ENCODE results near the gene VSTM2L. TPM values are rescaled to one million over a fixed set of nuclear protein-coding genes. Genes with fewer than 3 reads are reported as not detected.

VSTM2L gene
- total RNA-seq, 3 donors from 2014 or later (not counting 1 experiment from before 2014, with no cell fraction given): 0.18 TPM; not detected in 2

DNA sequence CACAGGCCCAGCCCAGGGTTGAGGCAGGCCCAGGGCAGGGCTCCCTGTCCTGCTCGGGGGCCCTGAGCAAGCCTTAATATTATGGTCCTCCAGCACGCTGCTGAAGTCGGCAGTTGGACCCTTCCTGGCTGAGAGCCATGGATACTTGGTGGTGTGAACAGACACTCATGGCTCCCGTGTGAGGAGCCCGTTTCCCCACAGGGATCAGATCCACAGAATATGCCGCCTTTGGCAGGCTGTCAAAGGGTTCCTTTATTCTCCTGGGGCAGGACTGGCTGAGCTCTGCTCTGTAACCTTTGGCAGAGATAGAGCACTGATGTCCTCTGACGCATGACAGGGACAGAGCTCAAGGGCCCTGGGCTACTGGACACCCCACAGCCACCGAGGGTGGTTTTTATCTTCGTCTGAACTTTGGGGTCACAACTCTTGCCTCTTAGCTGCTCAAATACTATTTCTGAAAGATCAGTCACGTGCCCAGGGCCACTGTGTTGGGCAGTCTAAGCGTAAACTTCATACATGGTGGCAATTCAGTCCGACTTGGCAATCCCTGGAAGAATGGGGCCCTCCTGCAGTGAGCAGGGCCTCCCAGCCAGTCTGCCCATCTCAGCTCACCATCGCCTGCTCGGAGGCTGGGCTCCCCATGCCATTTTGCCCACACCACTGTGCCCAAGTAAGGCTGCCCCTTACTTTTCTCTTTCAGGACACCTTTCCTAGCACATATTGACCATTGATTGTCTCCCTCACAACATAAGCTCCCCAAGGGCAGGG is 81.3 kb downstream of the VSTM2L start:
- Histone ChIP-seq H3K4me1 (ENCODE audit: control insufficient read depth, insufficient read depth, low read length) (peaks cover under 1% of the 10 kb centered on the region), H3K27ac (ENCODE audit: low read length) (no peak overlapping the region), H3K4me3 (ENCODE audit: low read length) (no peak overlapping the region), H3K36me3 (ENCODE audit: control insufficient read depth, insufficient read depth, low read length) (peaks cover 18% of the 10 kb centered on the region), H3K9me3 (ENCODE audit: control insufficient read depth, insufficient read depth, low read length) (no peaks in the 10 kb centered on the region), H3K27me3 (ENCODE audit: control insufficient read depth, insufficient read depth, low read length) (no peaks in the 10 kb centered on the region)
- H3K36me3 Mint-ChIP-seq: peaks cover 8% of the 10 kb centered on the region
- WGBS (ENCODE audit: insufficient coverage): 98% methylated on average over 14 of the region's 14 CpGs
- H3K4me3 Mint-ChIP-seq: no peak overlapping the region
- ATAC-seq: no peak
- peak overlapping the region in 1 of 2 donors; percentile 75 for H3K27ac Mint-ChIP-seq
- no peaks in the 10 kb centered on the region for H3K9me3 Mint-ChIP-seq
- H3K4me1 Mint-ChIP-seq: peaks cover 0 to 5% of the 10 kb centered on the region in 2 donors
- TF ChIP-seq, protein P1, sequence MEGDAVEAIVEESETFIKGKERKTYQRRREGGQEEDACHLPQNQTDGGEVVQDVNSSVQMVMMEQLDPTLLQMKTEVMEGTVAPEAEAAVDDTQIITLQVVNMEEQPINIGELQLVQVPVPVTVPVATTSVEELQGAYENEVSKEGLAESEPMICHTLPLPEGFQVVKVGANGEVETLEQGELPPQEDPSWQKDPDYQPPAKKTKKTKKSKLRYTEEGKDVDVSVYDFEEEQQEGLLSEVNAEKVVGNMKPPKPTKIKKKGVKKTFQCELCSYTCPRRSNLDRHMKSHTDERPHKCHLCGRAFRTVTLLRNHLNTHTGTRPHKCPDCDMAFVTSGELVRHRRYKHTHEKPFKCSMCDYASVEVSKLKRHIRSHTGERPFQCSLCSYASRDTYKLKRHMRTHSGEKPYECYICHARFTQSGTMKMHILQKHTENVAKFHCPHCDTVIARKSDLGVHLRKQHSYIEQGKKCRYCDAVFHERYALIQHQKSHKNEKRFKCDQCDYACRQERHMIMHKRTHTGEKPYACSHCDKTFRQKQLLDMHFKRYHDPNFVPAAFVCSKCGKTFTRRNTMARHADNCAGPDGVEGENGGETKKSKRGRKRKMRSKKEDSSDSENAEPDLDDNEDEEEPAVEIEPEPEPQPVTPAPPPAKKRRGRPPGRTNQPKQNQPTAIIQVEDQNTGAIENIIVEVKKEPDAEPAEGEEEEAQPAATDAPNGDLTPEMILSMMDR (IDR thresholded peaks at IDR 0.05): no peak
- intact Hi-C loops (cut with micrococcal nuclease): no loop called here
- DNase-seq: no peak
- H3K27me3 Mint-ChIP-seq (ENCODE audit: low read depth in 2 of 2): no peaks in the 10 kb centered on the region

DNA sequence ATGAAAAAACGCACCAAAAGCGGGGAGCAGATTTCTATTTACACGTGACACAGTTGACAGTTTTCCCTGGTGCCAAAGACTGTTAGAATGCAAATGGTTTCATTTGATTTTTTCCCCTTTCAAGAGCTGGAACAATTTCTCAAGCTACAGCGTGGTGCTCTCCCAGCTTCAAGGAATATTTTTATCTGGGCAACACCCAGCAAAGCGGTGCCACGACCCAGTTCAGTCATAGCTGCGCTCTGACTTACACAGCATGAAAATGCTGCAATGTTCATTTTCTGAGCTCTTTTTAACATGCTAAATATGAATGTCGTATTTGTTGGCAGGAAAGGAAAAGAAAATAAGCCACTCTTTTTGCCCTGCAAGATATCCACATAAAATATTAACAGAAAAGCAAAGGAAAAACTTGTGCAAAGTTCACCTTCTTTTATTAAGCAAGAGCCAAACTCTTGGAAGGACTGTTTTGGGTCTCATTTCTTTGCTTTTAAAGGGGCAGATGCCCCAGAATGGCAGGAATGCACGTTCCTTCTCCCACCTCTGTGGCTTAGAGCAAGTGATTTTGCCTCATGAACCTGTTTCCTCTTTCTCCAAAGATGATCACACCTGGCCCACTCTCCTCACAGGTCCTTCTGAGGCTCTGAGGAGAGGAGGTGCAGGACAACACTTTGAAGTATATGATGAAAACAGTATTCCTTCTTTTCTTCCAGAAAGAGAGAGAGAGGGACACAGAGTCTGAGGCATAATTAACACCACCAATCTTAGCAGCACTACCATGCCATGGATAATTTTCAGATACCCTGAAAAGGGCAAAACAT is 83.3 kb downstream of the VSTM2L start:
- peaks cover 18% of the 10 kb centered on the region for H3K36me3 ChIP-seq (ENCODE audit: control insufficient read depth, insufficient read depth, low read length)
- peaks cover 18% of the 10 kb centered on the region for H3K4me1 ChIP-seq (ENCODE audit: control insufficient read depth, insufficient read depth, low read length)
- H3K36me3 Mint-ChIP-seq: peaks cover 8% of the 10 kb centered on the region
- no peaks in the 10 kb centered on the region for H3K27me3 ChIP-seq (ENCODE audit: control insufficient read depth, insufficient read depth, low read length)
- no peak overlapping the region for H3K4me3 ChIP-seq (ENCODE audit: low read length)
- H3K9me3 ChIP-seq (ENCODE audit: control insufficient read depth, insufficient read depth, low read length): no peaks in the 10 kb centered on the region
- H3K4me3 Mint-ChIP-seq: no peak overlapping the region
- no peak for ATAC-seq
- DNase-seq: no peak
- no peaks in the 10 kb centered on the region for H3K27me3 Mint-ChIP-seq (ENCODE audit: low read depth in 2 of 2)
- TF ChIP-seq, protein P1 (IDR thresholded peaks at IDR 0.05): no peak
- H3K9me3 Mint-ChIP-seq: no peaks in the 10 kb centered on the region
- WGBS (ENCODE audit: insufficient coverage): 92% methylated on average over 8 of the region's 9 CpGs
- intact Hi-C loops (cut with micrococcal nuclease): no loop called here
- no peak overlapping the region for H3K27ac Mint-ChIP-seq
- no peak overlapping the region for H3K27ac ChIP-seq (ENCODE audit: low read length)
- H3K4me1 Mint-ChIP-seq: peaks cover 20 to 26% of the 10 kb centered on the region in 2 donors

DNA sequence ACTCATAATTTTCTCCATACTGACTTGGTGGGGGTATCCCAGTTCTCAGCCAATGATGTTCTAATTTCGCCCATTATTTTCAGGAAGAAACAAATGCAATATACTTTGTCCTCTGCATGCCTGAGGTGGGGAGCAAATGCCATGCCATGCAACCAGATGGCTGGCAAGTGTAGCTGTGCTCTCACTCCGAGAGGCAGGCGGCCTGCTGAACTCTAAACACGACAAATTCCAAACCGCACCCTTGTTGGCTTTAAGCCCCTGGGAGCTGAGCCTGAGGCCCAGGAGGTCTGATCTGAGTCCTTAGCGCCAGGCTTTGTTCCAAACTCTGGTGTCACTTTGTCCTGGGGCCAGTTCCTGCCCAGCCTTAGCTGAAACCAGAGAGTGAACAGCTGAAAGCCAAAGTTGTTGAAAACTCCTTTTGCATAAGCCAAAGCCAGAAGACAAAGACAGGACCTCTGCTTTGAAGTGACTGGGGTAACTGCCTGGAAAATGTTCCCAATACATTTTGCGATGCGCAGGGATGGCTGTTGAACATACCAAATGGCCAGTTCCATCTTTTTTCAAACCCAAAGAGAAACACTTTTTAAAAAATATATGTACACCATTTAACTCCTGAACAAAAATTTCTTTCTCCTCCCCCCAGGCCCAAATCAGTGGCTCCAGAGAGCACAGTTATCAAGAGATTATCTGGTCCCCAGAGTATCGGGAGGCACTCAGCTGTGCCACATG is 84.1 kb downstream of the VSTM2L start:
- no peak for ATAC-seq
- peaks cover under 1% of the 10 kb centered on the region for H3K36me3 Mint-ChIP-seq
- 98% methylated on average over 9 of the region's 9 CpGs for WGBS (ENCODE audit: insufficient coverage)

More for the DNA sequence above, 84.1 kb downstream of the VSTM2L start:
- Histone ChIP-seq H3K4me1 (ENCODE audit: control insufficient read depth, insufficient read depth, low read length) (peaks cover 23% of the 10 kb centered on the region), H3K9me3 (ENCODE audit: control insufficient read depth, insufficient read depth, low read length) (no peaks in the 10 kb centered on the region), H3K4me3 (ENCODE audit: low read length) (no peak overlapping the region), H3K36me3 (ENCODE audit: control insufficient read depth, insufficient read depth, low read length) (peaks cover 13% of the 10 kb centered on the region), H3K27ac (ENCODE audit: low read length) (no peak overlapping the region), H3K27me3 (ENCODE audit: control insufficient read depth, insufficient read depth, low read length) (no peaks in the 10 kb centered on the region)
- TF ChIP-seq, protein P1 (IDR thresholded peaks at IDR 0.05): no peak
- Mint-ChIP-seq H3K27me3 (ENCODE audit: low read depth in 2 of 2) (no peaks in the 10 kb centered on the region), H3K9me3 (no peaks in the 10 kb centered on the region), H3K4me3 (no peak overlapping the region), H3K27ac (peak overlapping the region in 1 of 2 donors; percentile 92), H3K4me1 (peaks cover 26 to 31% of the 10 kb centered on the region in 2 donors)
- DNase-seq: no peak
- intact Hi-C loops (cut with micrococcal nuclease): no loop called here
